Ramos (cell line): ENCODE data around the gene FCHSD2.
"Not testable (repeated sequence)": the region's sequence is repeated elsewhere in the genome, so short reads cannot be mapped to it uniquely, and the experiment has no call there.

ENCODE experiments used
- in situ Hi-C: fragments of 300-500 bp; cut with MboI; formaldehyde crosslinking; loops from one replicate; pipeline ENCODE4 v1.14.3; 2022; ENCODE audit warnings: low sequenced_read_pairs; ENCODE audit not compliant: unreplicated experiment

Gene FCHSD2

DNA sequence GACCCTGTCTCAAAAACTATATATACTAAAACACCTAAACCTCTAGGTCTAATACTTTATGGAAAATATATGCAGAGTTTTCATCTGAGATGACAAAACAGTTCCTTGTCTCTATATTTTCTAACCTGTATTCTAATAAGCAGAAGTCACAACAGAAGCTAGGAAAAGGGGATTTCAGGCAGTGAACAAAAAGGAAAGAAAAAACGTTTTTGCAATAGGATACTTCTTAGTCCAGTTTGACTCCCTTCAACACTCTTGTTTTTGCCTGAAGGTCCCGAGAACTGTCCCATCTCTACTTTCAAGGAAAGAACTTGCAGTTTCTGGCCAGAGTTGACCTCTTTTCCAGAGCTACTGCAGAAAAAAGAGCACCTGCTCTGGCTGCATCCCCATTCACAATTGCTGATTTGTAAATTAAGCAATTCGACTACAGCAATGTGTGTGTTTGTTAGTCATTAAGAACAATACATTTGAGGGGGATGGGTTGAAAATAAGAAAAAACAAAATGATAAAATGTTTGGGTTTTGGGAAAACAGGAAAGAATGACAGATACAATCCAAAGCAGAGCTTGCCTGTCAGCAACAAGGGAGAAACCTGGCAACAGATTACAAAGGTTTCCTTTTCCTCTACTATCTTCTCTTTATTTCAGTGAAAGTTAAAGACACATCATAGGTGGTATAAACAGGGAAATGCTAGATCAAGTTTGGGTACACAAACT is 160.0 kb downstream of the FCHSD2 start:
- in situ Hi-C loops = no loop called here

DNA sequence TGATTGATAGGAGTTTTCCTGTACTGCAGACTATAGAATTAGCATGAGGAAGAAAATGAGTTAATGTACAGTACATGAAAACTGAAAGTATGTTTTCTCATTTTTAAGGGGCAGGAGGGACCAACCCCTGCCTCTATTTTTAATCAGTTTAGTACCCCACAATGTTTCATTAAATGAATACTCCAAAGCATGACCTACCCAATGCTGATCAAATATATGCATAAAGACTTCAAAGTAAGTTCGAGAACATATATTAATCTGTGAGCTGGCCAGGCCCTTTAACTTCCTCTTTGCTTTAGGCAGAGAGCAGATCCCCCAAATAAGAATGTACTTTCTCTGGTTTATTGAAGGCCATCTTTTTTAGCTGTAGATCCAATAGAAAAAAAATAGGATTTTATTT is 161.0 kb downstream of the FCHSD2 start:
- in situ Hi-C loops = no loop called here

- in situ Hi-C loops = not testable (repeated sequence)
Measured at GRCh38 chr11:72977782-72978181, 164.3 kb downstream of the FCHSD2 start.

DNA sequence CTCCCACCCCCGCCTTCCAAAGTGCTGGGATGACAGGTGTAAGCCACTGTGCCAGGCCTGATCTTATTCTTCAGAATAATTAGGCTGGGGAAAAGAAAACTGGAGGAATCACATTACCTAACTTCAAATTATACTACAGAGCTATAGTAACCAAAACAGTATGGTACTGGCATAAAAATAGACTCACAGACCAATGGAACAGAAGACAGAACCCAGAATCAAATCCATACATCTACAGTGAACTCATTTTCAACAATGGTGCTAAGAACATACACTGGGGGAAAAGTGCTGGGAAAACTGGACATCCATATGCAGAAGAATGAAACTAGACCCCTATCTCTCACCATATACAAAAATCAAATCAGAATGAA is 165.6 kb downstream of the FCHSD2 start:
- in situ Hi-C loops = not testable (repeated sequence)

DNA sequence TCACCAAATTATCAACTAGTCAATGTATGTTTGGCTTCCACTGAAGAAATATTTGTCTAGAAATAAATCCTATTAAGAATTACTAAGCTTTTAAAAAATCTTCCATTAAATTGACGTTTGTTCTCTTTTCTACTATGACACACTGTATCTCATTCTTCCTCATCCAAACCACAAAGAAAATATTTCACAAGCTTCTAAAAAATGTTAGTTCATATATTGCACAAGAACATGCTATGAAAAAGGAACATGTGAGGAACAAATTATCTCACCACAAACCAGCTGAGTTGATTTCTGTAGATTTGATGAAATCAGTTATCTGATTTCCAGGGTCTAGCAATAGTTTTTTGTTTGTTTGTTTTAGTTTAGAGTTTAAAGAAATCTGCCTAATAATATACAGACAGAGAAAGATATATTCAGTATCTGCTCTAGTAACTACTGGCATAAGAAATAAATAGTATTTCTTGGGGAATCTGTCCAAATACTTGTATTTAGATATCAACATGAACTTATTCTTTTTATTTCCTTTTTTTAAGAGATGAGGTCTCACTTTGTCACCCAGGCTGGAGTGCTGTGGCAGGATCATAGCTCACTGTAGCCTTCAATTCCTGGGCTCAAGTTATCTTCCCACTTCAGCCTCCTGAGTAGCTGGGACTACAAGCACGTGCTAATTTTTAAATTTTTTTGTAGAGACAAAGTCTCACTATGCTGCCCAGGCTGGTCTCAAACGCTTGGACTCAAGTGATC is 166.2 kb downstream of the FCHSD2 start:
- in situ Hi-C loops = no loop called here

DNA sequence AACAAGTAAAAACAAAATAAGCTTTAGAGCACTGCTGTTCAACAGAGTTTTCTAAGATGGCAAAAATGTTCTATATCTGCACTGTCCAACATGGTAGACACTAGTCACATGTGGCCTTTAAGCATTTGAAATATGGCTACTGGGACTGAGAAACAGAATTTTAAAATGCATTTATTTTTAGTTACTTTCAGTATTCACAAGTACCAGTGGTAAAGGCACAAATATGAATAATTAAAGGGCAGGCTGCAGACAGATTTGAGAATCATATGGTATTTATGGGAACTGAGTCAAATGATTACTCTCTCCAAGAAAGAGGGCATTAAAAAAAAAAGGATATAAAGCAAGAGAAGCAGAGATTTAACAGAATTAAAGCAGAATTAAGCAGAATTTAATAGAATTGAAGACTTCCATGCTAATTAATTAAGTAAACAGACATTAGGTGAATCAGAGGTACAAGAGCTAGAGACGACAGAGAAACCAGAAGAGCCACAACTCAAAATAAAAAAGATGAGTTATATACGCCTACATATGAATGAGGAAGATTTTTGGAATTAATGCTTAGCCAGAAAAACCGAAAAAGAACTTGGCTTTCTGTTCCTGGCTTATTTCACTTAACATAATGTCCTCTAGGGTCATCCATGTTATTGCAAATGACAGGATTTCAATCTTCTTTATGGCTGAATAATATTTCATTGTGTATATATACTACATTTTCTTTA is 167.5 kb downstream of the FCHSD2 start:
- in situ Hi-C loops = no loop called here

GRCh38 chr11:72972496-72973128 is 169.5 kb downstream of the FCHSD2 start:
- in situ Hi-C loops = no loop called here

DNA sequence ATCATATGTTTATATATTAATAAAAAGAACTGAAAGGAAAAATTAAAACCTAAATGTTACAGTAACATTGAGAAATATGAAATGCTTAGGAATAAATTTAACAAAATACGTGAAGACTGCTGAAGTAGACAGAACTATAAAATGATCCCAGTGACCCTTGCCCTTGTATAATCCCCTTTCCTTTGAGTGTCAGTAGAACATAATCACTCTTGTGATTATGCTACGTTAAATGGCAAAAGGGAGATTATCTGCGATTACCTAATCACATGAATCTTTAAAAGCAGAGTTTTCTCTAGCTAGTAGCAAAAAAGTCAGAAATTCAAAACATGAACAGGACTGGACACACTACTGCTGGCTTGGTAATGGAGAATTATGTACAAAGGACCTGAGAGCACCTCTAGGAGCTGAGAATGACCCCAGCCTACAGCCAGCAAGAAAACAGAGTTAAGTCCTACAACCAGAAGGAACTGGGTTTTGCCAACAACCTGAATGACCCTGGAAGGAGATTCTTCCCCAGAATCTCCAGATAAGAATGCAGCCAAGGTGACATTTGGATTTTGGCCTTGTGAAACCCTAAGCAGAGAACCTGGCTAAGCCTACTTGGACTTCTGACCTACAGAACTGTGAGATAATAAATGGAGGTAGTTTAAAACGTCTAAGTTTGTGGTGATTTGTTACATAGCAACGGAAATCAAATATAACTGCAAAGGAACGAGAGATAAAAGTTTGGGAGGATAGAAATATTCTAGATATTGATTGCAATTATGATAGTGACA is 170.7 kb downstream of the FCHSD2 start:
- in situ Hi-C loops = no loop called here

DNA sequence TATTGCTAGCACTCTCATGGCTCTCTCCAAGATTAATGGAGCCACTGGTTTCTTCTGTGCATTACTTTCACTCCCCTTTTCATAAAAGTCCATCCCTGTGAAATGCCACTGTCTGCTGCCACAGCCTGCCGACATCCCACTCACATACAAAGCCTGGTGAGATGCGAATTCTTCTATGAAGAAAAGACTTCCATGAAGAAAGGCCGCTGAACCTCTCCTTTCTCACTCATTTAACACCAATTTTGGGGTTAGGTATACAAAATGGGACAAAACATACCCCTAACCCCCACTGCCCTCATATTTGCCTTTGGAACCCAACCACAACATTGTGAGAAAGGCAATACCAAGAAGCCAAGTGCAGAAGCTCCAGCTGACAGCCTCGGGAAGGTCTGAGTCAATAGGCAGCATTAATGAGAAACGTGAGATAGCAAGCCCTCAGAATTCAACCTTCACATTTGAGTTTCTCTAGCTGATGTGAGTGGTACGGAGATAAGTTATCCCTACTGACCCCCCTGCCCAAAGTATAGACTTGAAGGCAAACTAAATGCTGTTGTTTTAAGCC is 171.5 kb downstream of the FCHSD2 start:
- in situ Hi-C loops = no loop called here

- in situ Hi-C loops = no loop called here
Measured at GRCh38 chr11:72969894-72970335, 172.2 kb downstream of the FCHSD2 start.

DNA sequence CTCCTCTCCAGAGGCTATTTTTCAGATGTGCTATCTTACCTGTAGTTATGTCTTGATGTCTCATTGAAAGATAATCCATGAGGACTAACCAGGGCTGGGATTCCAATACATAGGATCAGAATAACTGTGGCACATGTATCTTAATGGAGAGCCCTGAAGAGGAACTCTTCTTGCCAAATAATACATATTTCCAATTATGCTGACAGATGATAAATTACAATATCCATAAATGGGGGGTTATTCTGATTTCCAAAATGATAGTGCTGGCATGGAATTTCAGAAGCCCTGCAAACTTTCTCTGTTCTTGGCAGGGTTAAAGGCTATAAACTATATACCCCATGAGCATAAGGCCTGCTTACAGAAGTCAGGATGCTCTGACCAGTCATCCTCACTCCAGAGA is 173.7 kb downstream of the FCHSD2 start:
- in situ Hi-C loops = no loop called here

DNA sequence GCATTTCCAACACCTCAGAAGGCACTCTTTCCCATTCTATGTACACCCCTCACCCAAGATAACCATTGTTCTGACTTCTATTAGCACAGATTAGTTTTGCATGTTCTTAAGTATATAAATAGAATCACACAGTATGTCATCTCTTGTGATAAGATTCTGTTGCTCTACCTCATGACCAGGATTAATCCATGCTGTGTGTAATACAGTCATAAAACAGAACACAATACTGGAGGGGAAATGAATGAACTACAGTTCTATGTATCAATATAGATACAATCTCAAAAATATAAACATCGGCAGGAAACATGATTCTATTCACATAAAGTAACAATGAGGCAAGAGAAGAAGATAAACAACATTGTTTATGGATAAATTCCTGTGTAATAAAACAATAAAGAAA is 176.4 kb downstream of the FCHSD2 start:
- in situ Hi-C loops = no loop called here

GRCh38 chr11:72962717-72963116 is 179.4 kb downstream of the FCHSD2 start:
- in situ Hi-C loops = no loop called here

DNA sequence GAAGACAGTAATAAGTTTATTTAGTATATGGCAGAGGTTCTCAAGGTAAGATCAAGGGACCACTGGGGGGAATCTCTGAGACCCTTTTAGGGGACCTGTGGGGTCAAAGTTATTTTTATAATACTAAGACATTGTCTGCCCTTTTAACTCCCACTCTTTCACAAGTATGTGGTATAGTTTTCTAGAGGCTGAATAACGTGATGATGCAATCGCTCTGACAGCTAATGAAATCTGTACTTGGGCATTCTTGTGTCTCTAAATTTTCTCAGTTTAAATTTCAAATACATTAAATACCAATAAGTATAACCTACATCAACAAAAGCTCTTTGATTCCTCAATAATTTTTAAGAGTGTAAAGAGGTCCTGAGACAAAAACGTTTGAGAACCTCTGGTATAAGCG is 180.0 kb downstream of the FCHSD2 start:
- in situ Hi-C loops = no loop called here

GRCh38 chr11:72959998-72960731 is 182.0 kb downstream of the FCHSD2 start:
- in situ Hi-C loops = no loop called here

GRCh38 chr11:72958791-72959190 is 183.3 kb downstream of the FCHSD2 start:
- in situ Hi-C loops = no loop called here

DNA sequence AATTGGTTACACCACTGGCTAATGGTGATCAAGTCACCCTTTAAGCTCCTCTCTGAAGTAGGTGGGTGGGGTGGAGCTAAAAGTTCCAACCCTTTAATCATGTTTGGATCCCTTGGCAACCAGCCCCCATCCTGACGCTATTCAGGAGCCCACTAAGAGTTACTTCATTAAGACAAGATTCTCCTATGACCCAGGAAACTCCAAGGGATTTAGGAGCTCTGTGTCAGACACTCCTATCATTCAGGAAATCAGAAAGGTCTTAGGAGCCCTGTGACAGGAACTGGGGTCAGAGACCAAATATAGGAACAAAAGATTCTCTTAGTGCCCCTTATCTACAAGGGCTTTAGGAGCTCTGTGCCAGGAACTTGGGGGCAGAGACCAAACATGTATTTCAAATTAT is 186.7 kb downstream of the FCHSD2 start:
- in situ Hi-C loops = no loop called here

GRCh38 chr11:72954860-72955259 is 187.3 kb downstream of the FCHSD2 start:
- in situ Hi-C loops = no loop called here

DNA sequence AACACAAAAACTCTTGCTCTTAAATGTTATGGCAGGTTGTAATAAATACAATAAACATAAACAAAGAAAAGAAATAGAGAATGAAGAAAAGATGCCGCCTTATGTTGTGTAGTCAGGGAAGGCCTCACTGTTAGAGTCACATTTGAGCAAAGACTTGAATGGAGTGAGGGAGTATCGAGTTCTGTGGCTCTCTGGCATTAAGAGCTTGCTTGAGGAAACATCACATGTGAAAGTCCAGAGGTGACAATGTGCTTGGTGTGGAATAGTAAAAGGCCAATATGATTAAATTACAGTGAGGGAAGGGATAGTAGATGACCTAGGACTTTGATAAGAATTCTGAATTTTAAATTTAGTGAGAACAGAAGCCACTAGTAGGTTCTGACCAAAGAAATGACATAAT is 188.5 kb downstream of the FCHSD2 start:
- in situ Hi-C loops = no loop called here
